Epithelial cell of proximal tubule (primary cell): ENCODE results near the gene ATP6V0E2. TPM values are rescaled to one million over a fixed set of nuclear protein-coding genes. Genes with fewer than 3 reads are reported as not detected.

Experiments
- DNase-seq: peaks from one replicate; pipeline ENCODE4 v3.0.0-alpha.2; 2011; ENCODE audit warnings: low read depth
- H3K4me3 ChIP-seq: 2 replicates; pipeline ENCODE4 v1.5.1; 2011; ENCODE audit warnings: low read depth, mild to moderate bottlenecking, low read length
- total RNA-seq: library from RNA; depleted of rRNA; stranded (reverse); fragments of >200 nt; gene quantifications from 2 replicates; pipeline ENCODE4 v1.2.3, GENCODE V29; 2015
- TF ChIP-seq, protein P1 (sequence below): conservative IDR thresholded peaks from 2 replicates; pipeline ENCODE4 v1.5.1; 2012; ENCODE audit warnings: low read depth, mild to moderate bottlenecking, low read length

The ATP6V0E2 gene
- 57.3 and 62.2 TPM in 2 replicates for total RNA-seq

DNA sequence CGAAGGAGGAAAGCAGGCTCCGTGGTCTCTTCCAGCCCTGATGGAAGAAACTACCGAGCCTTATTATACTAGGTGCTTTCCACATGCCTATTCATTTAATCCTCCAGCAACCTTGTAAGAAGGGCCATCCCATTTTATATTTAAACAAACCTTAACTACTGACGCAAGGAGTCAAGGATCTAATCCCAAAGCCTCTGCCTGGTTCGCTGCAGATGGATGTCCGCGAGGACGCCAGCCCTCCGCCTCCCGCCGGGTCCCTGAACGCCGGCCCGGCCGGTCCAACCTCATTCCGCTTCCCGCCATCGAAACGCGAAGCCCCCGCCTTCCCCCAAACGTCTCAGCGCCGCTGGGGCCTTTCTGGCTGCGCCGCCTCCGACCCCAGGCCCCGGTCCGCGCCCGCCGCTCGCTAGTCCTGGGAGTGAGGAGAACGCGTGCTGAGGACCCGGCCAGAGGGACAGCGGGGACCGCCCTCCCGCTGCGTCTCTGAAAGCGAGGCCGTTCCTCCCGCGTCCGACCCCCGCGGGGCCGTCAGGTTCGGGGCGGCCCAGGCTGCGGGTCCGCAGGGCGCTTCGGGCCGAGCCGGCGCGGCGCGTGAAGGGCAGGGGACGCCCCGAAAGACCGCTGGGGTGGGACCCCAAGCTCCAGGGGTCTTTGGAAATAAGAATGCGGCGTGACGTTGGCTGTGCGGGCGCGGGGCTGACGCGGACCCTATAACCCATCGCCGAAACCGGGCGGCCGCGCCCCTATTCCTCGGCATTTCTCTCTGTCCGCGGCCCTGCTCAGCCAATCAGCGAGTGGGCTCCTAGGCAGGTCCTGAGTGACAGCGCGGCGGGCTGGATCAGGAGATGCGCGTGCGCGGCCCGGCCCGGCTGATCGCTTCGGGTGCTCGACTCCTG, at the start of gene ATP6V0E2:
Gene ATP6V0E2 (plus strand): TSS at position 896 of the 896 bp plus-strand sequence. CDS start 97 bp downstream, outside the sequence.
- peak; percentile 25 for DNase-seq
- TF ChIP-seq, protein P1, sequence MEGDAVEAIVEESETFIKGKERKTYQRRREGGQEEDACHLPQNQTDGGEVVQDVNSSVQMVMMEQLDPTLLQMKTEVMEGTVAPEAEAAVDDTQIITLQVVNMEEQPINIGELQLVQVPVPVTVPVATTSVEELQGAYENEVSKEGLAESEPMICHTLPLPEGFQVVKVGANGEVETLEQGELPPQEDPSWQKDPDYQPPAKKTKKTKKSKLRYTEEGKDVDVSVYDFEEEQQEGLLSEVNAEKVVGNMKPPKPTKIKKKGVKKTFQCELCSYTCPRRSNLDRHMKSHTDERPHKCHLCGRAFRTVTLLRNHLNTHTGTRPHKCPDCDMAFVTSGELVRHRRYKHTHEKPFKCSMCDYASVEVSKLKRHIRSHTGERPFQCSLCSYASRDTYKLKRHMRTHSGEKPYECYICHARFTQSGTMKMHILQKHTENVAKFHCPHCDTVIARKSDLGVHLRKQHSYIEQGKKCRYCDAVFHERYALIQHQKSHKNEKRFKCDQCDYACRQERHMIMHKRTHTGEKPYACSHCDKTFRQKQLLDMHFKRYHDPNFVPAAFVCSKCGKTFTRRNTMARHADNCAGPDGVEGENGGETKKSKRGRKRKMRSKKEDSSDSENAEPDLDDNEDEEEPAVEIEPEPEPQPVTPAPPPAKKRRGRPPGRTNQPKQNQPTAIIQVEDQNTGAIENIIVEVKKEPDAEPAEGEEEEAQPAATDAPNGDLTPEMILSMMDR = no peak
- peak within 1 kb of the TSS; percentile 84 for H3K4me3 ChIP-seq

DNA sequence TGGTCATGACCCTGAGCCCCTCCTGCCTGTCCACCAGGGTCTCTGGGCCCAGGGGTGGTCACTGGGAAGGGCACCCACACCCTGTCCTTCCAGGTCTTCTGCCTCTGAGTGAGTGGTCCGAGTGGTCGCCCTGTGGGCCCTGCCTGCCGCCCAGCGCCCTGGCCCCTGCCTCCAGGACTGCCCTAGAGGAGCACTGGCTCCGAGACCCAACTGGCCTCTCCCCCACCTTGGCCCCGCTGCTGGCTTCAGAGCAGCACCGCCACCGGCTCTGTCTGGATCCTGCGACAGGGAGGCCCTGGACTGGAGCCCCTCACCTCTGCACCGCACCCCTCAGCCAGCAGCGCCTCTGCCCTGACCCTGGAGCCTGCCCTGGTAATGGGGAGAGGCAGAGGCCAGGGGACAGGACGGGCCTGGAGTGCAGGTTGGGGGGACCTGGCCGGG, 49.4 kb upstream of the ATP6V0E2 start:
- no peak overlapping the region for H3K4me3 ChIP-seq
- TF ChIP-seq, protein P1 = no peak
- DNase-seq = no peak

DNA sequence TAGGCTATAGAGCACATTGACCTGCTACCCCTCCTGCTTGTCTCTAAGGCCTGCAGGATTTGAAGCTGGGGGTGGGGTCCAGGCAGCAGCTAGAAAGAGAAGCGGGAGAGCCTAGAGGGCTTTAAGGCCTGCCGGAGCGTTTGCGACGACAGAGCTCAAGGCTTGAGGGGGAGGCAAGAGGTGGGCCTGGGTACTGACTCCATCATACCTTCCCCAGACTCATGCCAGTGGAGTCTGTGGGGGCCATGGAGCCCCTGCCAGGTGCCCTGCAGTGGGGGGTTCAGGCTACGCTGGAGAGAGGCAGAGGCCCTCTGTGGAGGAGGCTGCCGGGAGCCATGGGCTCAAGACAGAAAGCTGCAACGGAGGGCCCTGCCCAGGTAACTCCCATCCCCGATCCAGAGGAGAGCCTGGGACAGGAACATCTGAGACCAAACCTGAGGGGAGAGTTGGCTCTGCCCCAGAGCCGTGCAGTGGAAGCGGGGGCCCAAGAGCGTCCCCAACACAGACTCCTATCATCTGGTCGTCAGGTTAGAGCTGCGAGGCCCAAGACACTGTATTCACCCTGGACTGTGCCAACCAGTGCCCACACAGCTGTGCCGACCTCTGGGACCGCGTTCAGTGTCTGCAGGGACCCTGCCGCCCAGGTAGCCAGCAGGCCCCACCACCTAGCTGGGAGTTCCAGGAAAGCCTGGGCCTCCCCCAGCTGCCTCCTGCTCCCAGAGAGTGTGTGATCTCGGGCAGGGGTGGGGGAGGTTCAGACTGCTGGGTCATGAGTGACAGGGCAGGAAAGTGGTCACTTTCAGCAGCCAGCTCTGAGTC, 48.8 kb upstream of the ATP6V0E2 start:
- no peak for DNase-seq
- no peak overlapping the region for H3K4me3 ChIP-seq
- TF ChIP-seq, protein P1 = no peak

DNA sequence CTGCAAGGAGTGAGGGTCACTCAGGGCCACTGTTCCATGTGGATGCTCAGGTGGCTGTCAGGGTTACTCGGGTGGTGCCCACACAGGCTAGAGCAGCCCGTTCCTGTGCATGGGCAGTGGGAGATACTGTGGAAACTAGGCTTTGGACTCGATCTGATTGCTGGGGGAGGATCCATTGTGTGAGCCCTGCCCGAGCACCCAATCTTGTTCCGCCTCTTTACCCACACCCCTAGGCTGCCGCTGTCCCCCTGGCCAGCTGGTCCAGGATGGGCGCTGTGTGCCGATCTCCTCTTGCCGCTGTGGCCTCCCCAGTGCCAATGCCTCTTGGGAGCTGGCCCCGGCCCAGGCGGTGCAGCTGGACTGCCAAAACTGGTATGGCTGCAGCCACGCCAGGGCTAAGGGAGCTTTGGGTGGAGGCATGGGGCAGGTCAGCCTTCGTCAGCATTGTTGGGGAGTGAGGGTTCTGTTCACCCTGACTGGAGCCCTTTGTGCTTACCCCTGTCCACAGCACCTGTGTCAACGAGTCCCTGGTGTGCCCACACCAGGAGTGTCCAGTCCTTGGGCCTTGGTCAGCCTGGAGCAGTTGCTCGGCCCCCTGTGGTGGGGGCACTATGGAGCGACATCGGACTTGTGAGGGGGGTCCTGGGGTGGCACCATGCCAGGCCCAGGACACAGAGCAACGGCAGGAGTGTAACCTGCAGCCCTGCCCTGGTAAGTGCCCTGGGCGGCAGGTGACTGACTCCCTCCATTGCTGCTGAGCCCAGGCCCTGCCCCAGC, 48.0 kb upstream of the ATP6V0E2 start:
- no peak for DNase-seq
- no peak overlapping the region for H3K4me3 ChIP-seq
- TF ChIP-seq, protein P1 = no peak

DNA sequence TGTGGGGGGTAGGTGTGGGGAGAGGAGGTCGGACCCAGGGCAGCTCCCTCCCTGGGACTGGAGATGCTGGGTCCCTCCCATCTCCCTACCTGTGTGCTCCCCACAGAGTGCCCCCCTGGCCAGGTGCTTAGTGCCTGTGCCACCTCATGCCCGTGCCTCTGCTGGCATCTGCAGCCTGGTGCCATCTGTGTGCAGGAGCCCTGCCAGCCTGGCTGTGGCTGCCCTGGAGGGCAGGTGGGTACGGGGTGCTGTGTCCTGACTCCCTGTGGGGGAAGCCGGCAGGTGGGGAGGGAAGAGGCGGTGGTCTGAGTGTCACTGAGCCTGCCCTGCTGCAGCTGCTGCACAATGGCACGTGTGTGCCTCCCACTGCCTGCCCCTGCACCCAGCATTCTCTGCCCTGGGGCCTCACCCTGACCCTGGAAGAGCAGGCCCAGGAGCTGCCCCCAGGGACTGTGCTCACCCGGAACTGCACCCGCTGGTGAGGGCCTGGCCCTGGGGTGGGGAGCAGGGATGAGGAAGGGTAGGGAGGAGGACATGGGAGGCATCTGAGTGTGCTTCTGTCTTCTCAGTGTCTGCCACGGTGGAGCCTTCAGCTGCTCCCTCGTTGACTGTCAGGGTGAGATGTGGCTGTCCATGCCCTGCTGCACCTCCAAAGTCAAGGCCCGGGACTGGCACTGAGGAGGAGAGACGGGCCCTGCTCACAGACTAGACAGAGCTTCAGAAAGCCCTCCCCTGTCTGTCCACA, 47.3 kb upstream of the ATP6V0E2 start:
- TF ChIP-seq, protein P1 = no peak
- no peak overlapping the region for H3K4me3 ChIP-seq
- DNase-seq = no peak
